ENCODE measurements around the gene FAM90A1. TPM values are rescaled to one million over a fixed set of nuclear protein-coding genes. Genes with fewer than 3 reads are reported as not detected.
A peak's percentile ranks its signal among the peaks of the same experiment; 100 is the strongest.
"Not testable (repeated sequence)": the region's sequence is repeated elsewhere in the genome, so short reads cannot be mapped to it uniquely, and the experiment has no call there.

The FAM90A1 gene
- total RNA-seq (under 1 TPM; 0.39 to 0.61 TPM), polyA plus RNA-seq (ENCODE audit: insufficient read length in 6 of 6) (1 to 10 TPM; 1.4 to 3.7 (median 3.1) TPM)
- long read RNA-seq, donor 1, result 0 reads
- long read RNA-seq, donor 2, result 0 reads
- long read RNA-seq, donor 3, result 0 reads
- long read RNA-seq, donor 4, partial matches to known transcripts, result 0 of 1 reads
- long read RNA-seq, donor 4, other reads (novel, unspliced or antisense), result 1 of 1 reads
- long read RNA-seq, donor 5, result 0 reads
- long read RNA-seq, donor 6, result 0 reads
- long read RNA-seq, donor 7, result 0 reads
- long read RNA-seq, donor 8, result 0 reads
- long read RNA-seq, donor 9, result 0 reads
- long read RNA-seq, donor 10, partial matches to known transcripts, result 0 of 1 reads
- long read RNA-seq, donor 10, other reads (novel, unspliced or antisense), result 1 of 1 reads
- long read RNA-seq, donor 11, result 0 reads
- long read RNA-seq, donor 12, result 0 reads

- ATAC-seq; H3K27me3 ChIP-seq; H3K27ac ChIP-seq; intact Hi-C loops (cut with DNase I); H3K9me3 ChIP-seq; H3K36me3 ChIP-seq; H3K4me1 ChIP-seq: not testable (repeated sequence)
- peak in 2 of 4 donors; percentile 76 to 90 for DNase-seq
- peak within 1 kb of the TSS; percentile 29 to 47 for H3K4me3 ChIP-seq
These were observed at the start of gene FAM90A1 for GRCh38 chr12:8226992-8227731. Gene FAM90A1, minus strand, starts transcription at chr12:8227618. Its CDS starts 2,786 bp downstream, at chr12:8224832.

- H3K36me3 ChIP-seq; H3K27me3 ChIP-seq; intact Hi-C loops (cut with DNase I); ATAC-seq; H3K4me3 ChIP-seq; H3K27ac ChIP-seq; H3K4me1 ChIP-seq; H3K9me3 ChIP-seq; DNase-seq: not testable (repeated sequence)
These were observed 49.0 kb upstream of the FAM90A1 start for GRCh38 chr12:8276397-8276796.

- ATAC-seq; DNase-seq; H3K4me1 ChIP-seq; H3K4me3 ChIP-seq; H3K27ac ChIP-seq; H3K9me3 ChIP-seq; H3K36me3 ChIP-seq; intact Hi-C loops (cut with DNase I); H3K27me3 ChIP-seq: not testable (repeated sequence)
These were observed 39.3 kb upstream of the FAM90A1 start for GRCh38 chr12:8266706-8267105.

GRCh38 chr12:8264236-8264635 is 36.8 kb upstream of the FAM90A1 start:
- ATAC-seq; H3K4me3 ChIP-seq; H3K27ac ChIP-seq; intact Hi-C loops (cut with DNase I); H3K36me3 ChIP-seq; H3K9me3 ChIP-seq; H3K27me3 ChIP-seq; H3K4me1 ChIP-seq; DNase-seq: not testable (repeated sequence)

- intact Hi-C loops (cut with DNase I); H3K4me3 ChIP-seq; H3K9me3 ChIP-seq; H3K36me3 ChIP-seq; H3K27ac ChIP-seq; ATAC-seq; H3K27me3 ChIP-seq; H3K4me1 ChIP-seq: not testable (repeated sequence)
- peak in 2 of 4 donors; percentile 42 to 58 for DNase-seq
These were observed 33.7 kb upstream of the FAM90A1 start for GRCh38 chr12:8261111-8261554.

GRCh38 chr12:8256356-8256755 is 28.9 kb upstream of the FAM90A1 start:
- DNase-seq; intact Hi-C loops (cut with DNase I); H3K4me3 ChIP-seq; H3K9me3 ChIP-seq; H3K27me3 ChIP-seq; H3K36me3 ChIP-seq; ATAC-seq; H3K27ac ChIP-seq; H3K4me1 ChIP-seq: not testable (repeated sequence)

GRCh38 chr12:8254705-8255104 is 27.3 kb upstream of the FAM90A1 start:
- H3K27me3 ChIP-seq; H3K4me3 ChIP-seq; ATAC-seq; H3K36me3 ChIP-seq; DNase-seq; H3K4me1 ChIP-seq; intact Hi-C loops (cut with DNase I); H3K27ac ChIP-seq; H3K9me3 ChIP-seq: not testable (repeated sequence)

GRCh38 chr12:8252056-8252818 is 24.8 kb upstream of the FAM90A1 start:
- H3K36me3 ChIP-seq; H3K4me3 ChIP-seq; H3K9me3 ChIP-seq; DNase-seq; H3K4me1 ChIP-seq; H3K27ac ChIP-seq; ATAC-seq; intact Hi-C loops (cut with DNase I); H3K27me3 ChIP-seq: not testable (repeated sequence)

GRCh38 chr12:8251616-8252015 is 24.2 kb upstream of the FAM90A1 start:
- H3K36me3 ChIP-seq; H3K27me3 ChIP-seq; H3K4me1 ChIP-seq; ATAC-seq; H3K4me3 ChIP-seq; H3K9me3 ChIP-seq; intact Hi-C loops (cut with DNase I); H3K27ac ChIP-seq; DNase-seq: not testable (repeated sequence)

GRCh38 chr12:8246941-8247535 is 19.6 kb upstream of the FAM90A1 start:
- H3K27ac ChIP-seq; H3K4me1 ChIP-seq; H3K27me3 ChIP-seq; DNase-seq; ATAC-seq; H3K9me3 ChIP-seq; H3K36me3 ChIP-seq; intact Hi-C loops (cut with DNase I); H3K4me3 ChIP-seq: not testable (repeated sequence)

GRCh38 chr12:8243682-8244161 is 16.3 kb upstream of the FAM90A1 start:
- intact Hi-C loops (cut with DNase I); H3K9me3 ChIP-seq; ATAC-seq; DNase-seq; H3K36me3 ChIP-seq; H3K27me3 ChIP-seq: not testable (repeated sequence)
- Histone ChIP-seq H3K27ac (peak overlapping the region; percentile 72 to 83), H3K4me3 (peak overlapping the region; percentile 38 to 84), H3K4me1 (peaks cover 0 to 14% of the 10 kb centered on the region in 2 donors)

Measured in left lung (tissue), 14 donors.